Ishikawa (cell line): Measurements from ENCODE around the gene GRAMD1B.

Source experiments
- CREB1 ChIP-seq: IDR thresholded peaks from 2 replicates; pipeline ENCODE4 v1.6.1; 2012; ENCODE audit warnings: low read depth
- EGR1 ChIP-seq: IDR thresholded peaks from 2 replicates; pipeline ENCODE4 v1.6.1; 2012
- EP300 ChIP-seq: IDR thresholded peaks from 2 replicates; pipeline ENCODE4 v1.6.1; 2012; ENCODE audit warnings: borderline replicate concordance
- MAX ChIP-seq: IDR thresholded peaks from 2 replicates; pipeline ENCODE4 v1.6.1; 2012
- RAD21 ChIP-seq: IDR thresholded peaks from 2 replicates; pipeline ENCODE4 v1.6.1; 2012; ENCODE audit warnings: low read depth
- REST ChIP-seq: IDR thresholded peaks from 2 replicates; pipeline ENCODE4 v1.6.1; 2012; ENCODE audit warnings: low read depth, mild to moderate bottlenecking
- TAF1 ChIP-seq: IDR thresholded peaks from 2 replicates; pipeline ENCODE4 v1.6.1; 2012; ENCODE audit warnings: low read depth, mild to moderate bottlenecking
- TEAD4 ChIP-seq: IDR thresholded peaks from 2 replicates; pipeline ENCODE4 v1.6.1; 2012
- USF1 ChIP-seq: IDR thresholded peaks from 2 replicates; pipeline ENCODE4 v1.6.1; 2012
- YY1 ChIP-seq: IDR thresholded peaks from 2 replicates; pipeline ENCODE4 v1.6.1; 2012; ENCODE audit warnings: low read depth

GRCh38 chr11:123558536-123559315, 128.7 kb downstream of the GRAMD1B start:
- no peak for TF ChIP-seq EGR1
- no peak for TF ChIP-seq MAX
- TF ChIP-seq TAF1, result no peak
- TF ChIP-seq YY1, result no peak
- no peak for TF ChIP-seq RAD21
- TF ChIP-seq USF1, result no peak
- TF ChIP-seq CREB1, result no peak
- no peak for TF ChIP-seq REST
- TF ChIP-seq TEAD4, result no peak
- no peak for TF ChIP-seq EP300
